HepG2 (cell line): ENCODE results near the gene MST1. TPM values are rescaled to one million over a fixed set of nuclear protein-coding genes. Genes with fewer than 3 reads are reported as not detected.
A peak's percentile ranks its signal among the peaks of the same experiment; 100 is the strongest.

ENCODE experiments used
- ARNT ChIP-seq: fragments of 450-650 bp; IDR thresholded peaks from 2 replicates; pipeline ENCODE4 v1.6.1; 2017
- FOXO1 ChIP-seq: sonication (generic); formaldehyde crosslinking; IDR thresholded peaks from 2 replicates; pipeline ENCODE4 v1.4.0; 2020; ENCODE audit warnings: missing genetic modification reagents
- GABPA ChIP-seq, 2 experiments: IDR thresholded peaks; 2 replicates each; pipeline ENCODE4 v1.6.1; 2011 to 2016; ENCODE audit warnings: low read depth in 2 of 2, low read length in 1 of 2, missing biosample characterization in 1 of 2, missing genetic modification characterization in 1 of 2
- HIVEP1 ChIP-seq: sonication (generic); formaldehyde crosslinking; IDR thresholded peaks from 2 replicates; pipeline ENCODE4 v1.4.0; 2020; ENCODE audit warnings: mild to moderate bottlenecking, missing genetic modification reagents
- HNRNPLL ChIP-seq: fragments of 200-400 bp; formaldehyde crosslinking; IDR thresholded peaks from 2 replicates; pipeline ENCODE4 v1.6.1; 2017; ENCODE audit warnings: mild to moderate bottlenecking, low read depth, low read length; ENCODE audit not compliant: poor library complexity, severe bottlenecking
- NFYC ChIP-seq: IDR thresholded peaks from 2 replicates; pipeline ENCODE4 v1.6.1; 2016; ENCODE audit warnings: missing genetic modification reagents, missing compliant biosample characterization
- NR3C1 ChIP-seq: sonication (generic); formaldehyde crosslinking; IDR thresholded peaks from 2 replicates; pipeline ENCODE4 v1.4.0; 2020; ENCODE audit warnings: missing genetic modification reagents
- RBAK ChIP-seq: sonication (generic); formaldehyde crosslinking; IDR thresholded peaks from 2 replicates; pipeline ENCODE4 v1.5.1; 2020; ENCODE audit warnings: mild to moderate bottlenecking, missing genetic modification reagents
- RELA ChIP-seq: sonication (generic); formaldehyde crosslinking; IDR thresholded peaks from 2 replicates; pipeline ENCODE4 v1.4.0; 2020; ENCODE audit warnings: missing genetic modification reagents
- SALL1 ChIP-seq: sonication (generic); formaldehyde crosslinking; IDR thresholded peaks from 2 replicates; pipeline ENCODE4 v1.8.0; 2022; ENCODE audit warnings: mild to moderate bottlenecking, missing genetic modification reagents
- SALL2 ChIP-seq: sonication (generic); formaldehyde crosslinking; IDR thresholded peaks from 2 replicates; pipeline ENCODE4 v1.8.1; 2023; ENCODE audit warnings: mild to moderate bottlenecking, missing genetic modification reagents, inconsistent platforms
- TEAD3 ChIP-seq: optimal IDR thresholded peaks from 2 replicates; pipeline ENCODE3; 2016; ENCODE audit warnings: borderline replicate concordance
- TERF1 ChIP-seq: sonication (generic); formaldehyde crosslinking; IDR thresholded peaks from 2 replicates; pipeline ENCODE4 v1.8.0; 2022; ENCODE audit warnings: mild to moderate bottlenecking, missing genetic modification reagents, moderate library complexity
- TOE1 ChIP-seq: sonication (generic); formaldehyde crosslinking; IDR thresholded peaks from 2 replicates; pipeline ENCODE4 v1.4.0; 2020; ENCODE audit warnings: mild to moderate bottlenecking, missing genetic modification reagents
- ZNF430 ChIP-seq: sonication (generic); formaldehyde crosslinking; IDR thresholded peaks from 2 replicates; pipeline ENCODE4 v1.9.0; 2021; ENCODE audit warnings: mild to moderate bottlenecking, missing genetic modification reagents
- ZNF619 ChIP-seq: sonication (generic); formaldehyde crosslinking; IDR thresholded peaks from 2 replicates; pipeline ENCODE4 v1.4.0; 2020; ENCODE audit warnings: mild to moderate bottlenecking, missing genetic modification reagents
- ZNF841 ChIP-seq: sonication (generic); formaldehyde crosslinking; IDR thresholded peaks from 2 replicates; pipeline ENCODE4 v1.8.1; 2023; ENCODE audit warnings: missing genetic modification reagents, borderline replicate concordance
- polyA plus RNA-seq, 8 experiments: library from polyadenylated mRNA; depleted of rRNA in 3 of 8; stranded (reverse) in 7 of 8; unstranded in 1 of 8; fragments of >200 nt; fragmentation: Illumina TruSeq in 4 of 8; extraction: Trizol in 4 of 8; gene quantifications; 2 replicates each; pipeline versions ENCODE4 v1.2.1 to v1.2.3, GENCODE V29; 2011 to 2016; ENCODE audit warnings: low read depth in 4 of 8, missing spikeins in 1 of 8, mixed read lengths in 1 of 8; ENCODE audit not compliant: insufficient read depth in 1 of 8
- total RNA-seq, 5 experiments: library from RNA; depleted of rRNA; stranded (reverse); fragments of >200 nt; fragmentation: Illumina TruSeq; extraction: Trizol; gene quantifications; 2 replicates each; pipeline ENCODE4 v1.2.3, GENCODE V29; 2016; ENCODE audit warnings: low read depth in 1 of 5
- TF ChIP-seq, protein P1 (sequence below): sonication (generic); formaldehyde crosslinking; IDR thresholded peaks from 2 replicates; pipeline ENCODE4 v1.5.1; 2020; ENCODE audit warnings: mild to moderate bottlenecking, moderate library complexity, missing genetic modification reagents
- TF ChIP-seq, protein P2 (sequence below): IDR thresholded peaks from 2 replicates; pipeline ENCODE4 v1.6.1; 2016; ENCODE audit warnings: mild to moderate bottlenecking
- TF ChIP-seq, protein P3 (sequence below): sonication (generic); formaldehyde crosslinking; IDR thresholded peaks from 2 replicates; pipeline ENCODE4 v1.4.0; 2020; ENCODE audit warnings: mild to moderate bottlenecking, missing genetic modification reagents
- TF ChIP-seq, protein P4 (sequence below): sonication (generic); formaldehyde crosslinking; IDR thresholded peaks from 2 replicates; pipeline ENCODE4 v1.4.0; 2020; ENCODE audit warnings: missing genetic modification reagents

MST1 gene
- total and polyA plus RNA-seq, 2 of the 13 experiments (the other 11 are each of a cell fraction or from before 2014, with no cell fraction given) = 189 to 452 TPM

- TF ChIP-seq, protein P1, sequence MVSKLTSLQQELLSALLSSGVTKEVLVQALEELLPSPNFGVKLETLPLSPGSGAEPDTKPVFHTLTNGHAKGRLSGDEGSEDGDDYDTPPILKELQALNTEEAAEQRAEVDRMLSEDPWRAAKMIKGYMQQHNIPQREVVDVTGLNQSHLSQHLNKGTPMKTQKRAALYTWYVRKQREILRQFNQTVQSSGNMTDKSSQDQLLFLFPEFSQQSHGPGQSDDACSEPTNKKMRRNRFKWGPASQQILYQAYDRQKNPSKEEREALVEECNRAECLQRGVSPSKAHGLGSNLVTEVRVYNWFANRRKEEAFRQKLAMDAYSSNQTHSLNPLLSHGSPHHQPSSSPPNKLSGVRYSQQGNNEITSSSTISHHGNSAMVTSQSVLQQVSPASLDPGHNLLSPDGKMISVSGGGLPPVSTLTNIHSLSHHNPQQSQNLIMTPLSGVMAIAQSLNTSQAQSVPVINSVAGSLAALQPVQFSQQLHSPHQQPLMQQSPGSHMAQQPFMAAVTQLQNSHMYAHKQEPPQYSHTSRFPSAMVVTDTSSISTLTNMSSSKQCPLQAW = peak; percentile 55
- TF ChIP-seq ARNT (no peak), HNRNPLL (peak; percentile 42), RBAK (CRISPR knock-in tag) (no peak), TEAD3 (CRISPR knock-in tag) (no peak), SALL1 (CRISPR knock-in tag) (peak; percentile 88), GABPA (IDR thresholded peaks at IDR 0.05; ENCODE audit: low read depth, low read length) (peak; percentile 80), GABPA (CRISPR knock-in tag; IDR thresholded peaks at IDR 0.05; ENCODE audit: low read depth) (peak; percentile 90), FOXO1 (CRISPR knock-in tag) (peak; percentile 73), RELA (CRISPR knock-in tag) (no peak), ZNF619 (CRISPR knock-in tag) (peak; percentile 71; the same call in 1 of the 2 replicates), NFYC (no peak), ZNF430 (no peak; the same call in 1 of the 2 replicates), HIVEP1 (no peak), TERF1 (CRISPR knock-in tag) (no peak), TOE1 (CRISPR knock-in tag) (no peak), NR3C1 (no peak), SALL2 (CRISPR knock-in tag) (no peak; the same call in 1 of the 2 replicates), ZNF841 (CRISPR knock-in tag) (no peak)
- TF ChIP-seq, protein P2, sequence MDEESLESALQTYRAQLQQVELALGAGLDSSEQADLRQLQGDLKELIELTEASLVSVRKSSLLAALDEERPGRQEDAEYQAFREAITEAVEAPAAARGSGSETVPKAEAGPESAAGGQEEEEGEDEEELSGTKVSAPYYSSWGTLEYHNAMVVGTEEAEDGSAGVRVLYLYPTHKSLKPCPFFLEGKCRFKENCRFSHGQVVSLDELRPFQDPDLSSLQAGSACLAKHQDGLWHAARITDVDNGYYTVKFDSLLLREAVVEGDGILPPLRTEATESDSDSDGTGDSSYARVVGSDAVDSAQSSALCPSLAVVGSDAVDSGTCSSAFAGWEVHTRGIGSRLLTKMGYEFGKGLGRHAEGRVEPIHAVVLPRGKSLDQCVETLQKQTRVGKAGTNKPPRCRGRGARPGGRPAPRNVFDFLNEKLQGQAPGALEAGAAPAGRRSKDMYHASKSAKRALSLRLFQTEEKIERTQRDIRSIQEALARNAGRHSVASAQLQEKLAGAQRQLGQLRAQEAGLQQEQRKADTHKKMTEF (CRISPR knock-in tag) = peak; percentile 60; the same call in 1 of the 2 replicates
- TF ChIP-seq, protein P3, sequence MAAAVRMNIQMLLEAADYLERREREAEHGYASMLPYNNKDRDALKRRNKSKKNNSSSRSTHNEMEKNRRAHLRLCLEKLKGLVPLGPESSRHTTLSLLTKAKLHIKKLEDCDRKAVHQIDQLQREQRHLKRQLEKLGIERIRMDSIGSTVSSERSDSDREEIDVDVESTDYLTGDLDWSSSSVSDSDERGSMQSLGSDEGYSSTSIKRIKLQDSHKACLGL (CRISPR knock-in tag) = 0 out of 2 replicates have a peak, but pooled peaks have one; percentile 51
- TF ChIP-seq, protein P4, sequence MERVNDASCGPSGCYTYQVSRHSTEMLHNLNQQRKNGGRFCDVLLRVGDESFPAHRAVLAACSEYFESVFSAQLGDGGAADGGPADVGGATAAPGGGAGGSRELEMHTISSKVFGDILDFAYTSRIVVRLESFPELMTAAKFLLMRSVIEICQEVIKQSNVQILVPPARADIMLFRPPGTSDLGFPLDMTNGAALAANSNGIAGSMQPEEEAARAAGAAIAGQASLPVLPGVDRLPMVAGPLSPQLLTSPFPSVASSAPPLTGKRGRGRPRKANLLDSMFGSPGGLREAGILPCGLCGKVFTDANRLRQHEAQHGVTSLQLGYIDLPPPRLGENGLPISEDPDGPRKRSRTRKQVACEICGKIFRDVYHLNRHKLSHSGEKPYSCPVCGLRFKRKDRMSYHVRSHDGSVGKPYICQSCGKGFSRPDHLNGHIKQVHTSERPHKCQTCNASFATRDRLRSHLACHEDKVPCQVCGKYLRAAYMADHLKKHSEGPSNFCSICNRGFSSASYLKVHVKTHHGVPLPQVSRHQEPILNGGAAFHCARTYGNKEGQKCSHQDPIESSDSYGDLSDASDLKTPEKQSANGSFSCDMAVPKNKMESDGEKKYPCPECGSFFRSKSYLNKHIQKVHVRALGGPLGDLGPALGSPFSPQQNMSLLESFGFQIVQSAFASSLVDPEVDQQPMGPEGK (CRISPR knock-in tag) = peak; percentile 63
Observed at GRCh38 chr3:49689046-49689907, at the start of gene MST1, which contains the start of gene RNF123 (continued).
